HepG2 (cell line): ENCODE measurements around the gene ARFGAP3. TPM values are rescaled to one million over a fixed set of nuclear protein-coding genes. Genes with fewer than 3 reads are reported as not detected.

ENCODE experiments used
- ATAC-seq: fragments of 200-7000 bp; cut with Tn5 transposase; 3 replicates; pipeline ENCODE4 v1.9.1; 2020; ENCODE audit warnings: mild to moderate bottlenecking, moderate library complexity
- BruUV-seq: library from RNA; stranded (reverse); fragments of 400-500 nt; replicated peaks from 2 replicates; lab custom pipeline; 2021; lab: Mats Ljungman, UMichigan
- CTCF ChIA-PET: fragments of 300-600 bp; formaldehyde crosslinking; extraction: SDS; loops from one replicate; lab custom pipeline; 2021; ENCODE audit warnings: low total read pairs, inconsistent platforms, low intra/inter-chr PET ratio; lab: Yijun Ruan, JAX
- POLR2A ChIA-PET: fragments of 350-600 bp; sonication (Branson Sonifier 250); formaldehyde crosslinking; loops from one replicate; lab custom pipeline; 2020; ENCODE audit warnings: antibody characterized with exemption, inconsistent platforms; lab: Yijun Ruan, JAX
- DNase-seq: peaks from one replicate; pipeline ENCODE4 v3.0.0-alpha.2; 2015; ENCODE audit warnings: low spot score
- FAIRE-seq: peaks from 3 replicates; lab custom pipeline; 2011; peaks lifted over from hg19 to GRCh38; lab: Jason Lieb, UNC
- H2AFZ ChIP-seq: one replicate; pipeline ENCODE4 v1.6.1; 2011; ENCODE audit warnings: low read length, inconsistent platforms
- H3K27ac ChIP-seq: fragments of 300-600 bp; 3 replicates; pipeline ENCODE4 v1.8.0; 2011; ENCODE audit warnings: mixed run types, mild to moderate bottlenecking, mixed read lengths, low read length, inconsistent platforms; ENCODE audit not compliant: insufficient read depth; ENCODE audit errors: extremely low read length
- H3K27me3 ChIP-seq, 2 experiments: fragments of 200-600 bp in 1 of 2; 2 replicates in 1 of 2; 3 replicates in 1 of 2; pipeline versions ENCODE4 v1.6.0 to v1.8.0; 2011; ENCODE audit warnings: low read length in 2 of 2, mild to moderate bottlenecking in 2 of 2, moderate library complexity in 2 of 2, inconsistent platforms in 1 of 2; ENCODE audit not compliant: insufficient read depth in 2 of 2, control insufficient read depth in 1 of 2
- H3K36me3 ChIP-seq, 2 experiments: fragments of 200-600 bp in 1 of 2; replicated peaks in 1 of 2; 2 replicates in 1 of 2; 3 replicates in 1 of 2; pipeline versions ENCODE4 v1.5.1 to v1.8.0; 2011; ENCODE audit warnings: low read length in 2 of 2, inconsistent platforms in 1 of 2; ENCODE audit not compliant: insufficient read depth in 2 of 2, control insufficient read depth in 1 of 2
- H3K4me1 ChIP-seq: 2 replicates; pipeline ENCODE4 v1.5.1; 2012; ENCODE audit warnings: low read length, inconsistent platforms; ENCODE audit not compliant: insufficient read depth
- H3K4me2 ChIP-seq: 2 replicates; pipeline ENCODE4 v1.6.0; 2011; ENCODE audit warnings: low read depth, low read length, inconsistent platforms
- H3K4me3 ChIP-seq, 3 experiments: fragments of 200-600 bp in 1 of 3; sonication (generic), shearing (Covaris generic) in 1 of 3; replicated peaks in 1 of 3; 2 replicates each; pipeline ENCODE4 v1.5.1; 2011 to 2016; ENCODE audit warnings: low read length in 3 of 3, inconsistent platforms in 2 of 3, low read depth in 2 of 3, mild to moderate bottlenecking in 2 of 3, control low read depth in 1 of 3, mixed read lengths in 1 of 3; ENCODE audit not compliant: insufficient read depth in 1 of 3
- H3K79me2 ChIP-seq: one replicate; pipeline ENCODE4 v1.6.1; 2011; ENCODE audit warnings: low read length, inconsistent platforms; ENCODE audit not compliant: insufficient read depth
- H3K9ac ChIP-seq: 2 replicates; pipeline ENCODE4 v1.6.0; 2011; ENCODE audit warnings: mild to moderate bottlenecking, low read depth, low read length, inconsistent platforms; ENCODE audit not compliant: insufficient read depth
- H3K9me3 ChIP-seq: 2 replicates; pipeline ENCODE4 v1.5.1; 2012; ENCODE audit warnings: mild to moderate bottlenecking, low read length
- H4K20me1 ChIP-seq: 2 replicates; pipeline ENCODE4 v1.6.0; 2011; ENCODE audit warnings: inconsistent platforms, mild to moderate bottlenecking, low read length, moderate library complexity; ENCODE audit not compliant: insufficient read depth
- AHR ChIP-seq: IDR thresholded peaks from 2 replicates; pipeline ENCODE4 v1.6.1; 2018; ENCODE audit warnings: missing genetic modification reagents, missing compliant biosample characterization
- GABPB1 ChIP-seq: IDR thresholded peaks from 2 replicates; pipeline ENCODE4 v1.6.1; 2016; ENCODE audit warnings: mild to moderate bottlenecking, missing genetic modification reagents, moderate library complexity, missing compliant biosample characterization
- MIXL1 ChIP-seq: IDR thresholded peaks from 2 replicates; pipeline ENCODE4 v1.6.1; 2016
- NR2C2 ChIP-seq: sonication (generic); formaldehyde crosslinking; IDR thresholded peaks from 2 replicates; pipeline ENCODE4 v1.4.0; 2020; ENCODE audit warnings: missing genetic modification reagents, mild to moderate bottlenecking, moderate library complexity, borderline replicate concordance
- SP140L ChIP-seq: sonication (generic); formaldehyde crosslinking; IDR thresholded peaks from 2 replicates; pipeline ENCODE4 v1.4.0; 2020; ENCODE audit warnings: missing genetic modification reagents, borderline replicate concordance
- STAG1 ChIP-seq: sonication (generic); formaldehyde crosslinking; IDR thresholded peaks from 2 replicates; pipeline ENCODE4 v1.4.0; 2020; ENCODE audit warnings: missing genetic modification reagents
- ZKSCAN1 ChIP-seq: fragments of 150-350 bp; IDR thresholded peaks from 2 replicates; pipeline ENCODE4 v1.6.1; 2014; ENCODE audit warnings: low read length
- ZNF629 ChIP-seq: sonication (generic); formaldehyde crosslinking; conservative IDR thresholded peaks from 2 replicates; pipeline ENCODE4 v1.5.0; 2020; ENCODE audit warnings: missing genetic modification reagents
- ZNF75D ChIP-seq: sonication (generic); formaldehyde crosslinking; IDR thresholded peaks from 2 replicates; pipeline ENCODE4 v1.8.1; 2023; ENCODE audit warnings: missing genetic modification reagents, mild to moderate bottlenecking, borderline replicate concordance
- ZNF790 ChIP-seq: sonication (generic); formaldehyde crosslinking; IDR thresholded peaks from 2 replicates; pipeline ENCODE4 v1.8.0; 2022; ENCODE audit warnings: missing genetic modification reagents, mild to moderate bottlenecking, borderline replicate concordance
- WGBS: methylation state at CpG from one replicate; pipeline ENCODE4 v1.1.6; 2017; ENCODE audit warnings: low lambda C conversion rate; 5-methylcytosine and 5-hydroxymethylcytosine counted together
- in situ Hi-C: cut with HindIII; loops from 2 replicates; pipeline ENCODE4 v1.10.0; 2017; ENCODE audit warnings: low pct_unique_long_range_greater_than_20kb; ENCODE audit not compliant: extremely low pct_ligation_motif_present
- intact Hi-C: fragments of 100-400 bp; cut with micrococcal nuclease; formaldehyde crosslinking; loops from one replicate; pipeline ENCODE4 v1.10.0; 2022; ENCODE audit not compliant: unreplicated experiment
- polyA plus RNA-seq, 8 experiments: library from polyadenylated mRNA; depleted of rRNA in 3 of 8; stranded (reverse) in 7 of 8; unstranded in 1 of 8; fragments of >200 nt; fragmentation: Illumina TruSeq in 4 of 8; extraction: Trizol in 4 of 8; gene quantifications; 2 replicates each; pipeline versions ENCODE4 v1.2.1 to v1.2.3, GENCODE V29; 2011 to 2016; ENCODE audit warnings: low read depth in 4 of 8, missing spikeins in 1 of 8, mixed read lengths in 1 of 8; ENCODE audit not compliant: insufficient read depth in 1 of 8
- total RNA-seq, 5 experiments: library from RNA; depleted of rRNA; stranded (reverse); fragments of >200 nt; fragmentation: Illumina TruSeq; extraction: Trizol; gene quantifications; 2 replicates each; pipeline ENCODE4 v1.2.3, GENCODE V29; 2016; ENCODE audit warnings: low read depth in 1 of 5
- TF ChIP-seq, protein P1 (sequence below): sonication (generic); formaldehyde crosslinking; conservative IDR thresholded peaks from 2 replicates; pipeline ENCODE4 v1.4.0; 2020; ENCODE audit warnings: missing genetic modification reagents
- TF ChIP-seq, protein P2 (sequence below): sonication (generic); formaldehyde crosslinking; IDR thresholded peaks from 2 replicates; pipeline ENCODE4 v1.9.0; 2021; ENCODE audit warnings: missing genetic modification reagents, borderline replicate concordance
- TF ChIP-seq, protein P3 (sequence below): sonication (generic); formaldehyde crosslinking; IDR thresholded peaks from 2 replicates; pipeline ENCODE4 v1.5.0; 2020; ENCODE audit warnings: missing genetic modification reagents
- TF ChIP-seq, protein P4 (sequence below): sonication (generic); formaldehyde crosslinking; IDR thresholded peaks from 2 replicates; pipeline ENCODE4 v1.5.0; 2020; ENCODE audit warnings: mild to moderate bottlenecking, missing genetic modification reagents, moderate library complexity

The ARFGAP3 gene
- total and polyA plus RNA-seq, 2 of the 13 experiments (the other 11 are each of a cell fraction or from before 2014, with no cell fraction given): 41.7 to 61.6 TPM

DNA sequence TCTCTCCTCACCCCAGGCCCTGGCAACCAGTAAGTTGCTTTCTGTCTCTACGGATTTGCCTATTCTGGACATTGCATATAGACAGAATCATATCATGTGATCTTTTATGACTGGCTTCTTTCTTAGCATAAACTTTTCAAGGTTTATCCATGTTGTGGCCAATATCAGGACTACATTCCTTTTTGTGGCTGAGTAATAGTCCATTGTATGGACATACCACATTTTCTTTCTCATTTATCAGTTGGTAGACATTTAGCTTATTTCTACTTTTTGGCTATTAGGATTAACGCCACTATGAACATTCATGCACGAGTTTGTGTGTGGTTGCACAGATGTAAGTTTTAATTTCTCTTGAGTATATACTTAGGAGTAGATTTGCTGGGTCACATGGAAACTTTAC lies 35.7 kb downstream of the ARFGAP3 start (continued):
- TF ChIP-seq GABPB1 (CRISPR knock-in tag): no peak
- TF ChIP-seq MIXL1 (CRISPR knock-in tag): no peak
- TF ChIP-seq, protein P1, sequence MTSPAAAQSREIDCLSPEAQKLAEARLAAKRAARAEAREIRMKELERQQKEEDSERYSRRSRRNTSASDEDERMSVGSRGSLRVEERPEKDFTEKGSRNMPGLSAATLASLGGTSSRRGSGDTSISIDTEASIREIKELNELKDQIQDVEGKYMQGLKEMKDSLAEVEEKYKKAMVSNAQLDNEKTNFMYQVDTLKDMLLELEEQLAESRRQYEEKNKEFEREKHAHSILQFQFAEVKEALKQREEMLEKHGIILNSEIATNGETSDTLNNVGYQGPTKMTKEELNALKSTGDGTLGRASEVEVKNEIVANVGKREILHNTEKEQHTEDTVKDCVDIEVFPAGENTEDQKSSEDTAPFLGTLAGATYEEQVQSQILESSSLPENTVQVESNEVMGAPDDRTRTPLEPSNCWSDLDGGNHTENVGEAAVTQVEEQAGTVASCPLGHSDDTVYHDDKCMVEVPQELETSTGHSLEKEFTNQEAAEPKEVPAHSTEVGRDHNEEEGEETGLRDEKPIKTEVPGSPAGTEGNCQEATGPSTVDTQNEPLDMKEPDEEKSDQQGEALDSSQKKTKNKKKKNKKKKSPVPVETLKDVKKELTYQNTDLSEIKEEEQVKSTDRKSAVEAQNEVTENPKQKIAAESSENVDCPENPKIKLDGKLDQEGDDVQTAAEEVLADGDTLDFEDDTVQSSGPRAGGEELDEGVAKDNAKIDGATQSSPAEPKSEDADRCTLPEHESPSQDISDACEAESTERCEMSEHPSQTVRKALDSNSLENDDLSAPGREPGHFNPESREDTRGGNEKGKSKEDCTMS: no peak

DNA sequence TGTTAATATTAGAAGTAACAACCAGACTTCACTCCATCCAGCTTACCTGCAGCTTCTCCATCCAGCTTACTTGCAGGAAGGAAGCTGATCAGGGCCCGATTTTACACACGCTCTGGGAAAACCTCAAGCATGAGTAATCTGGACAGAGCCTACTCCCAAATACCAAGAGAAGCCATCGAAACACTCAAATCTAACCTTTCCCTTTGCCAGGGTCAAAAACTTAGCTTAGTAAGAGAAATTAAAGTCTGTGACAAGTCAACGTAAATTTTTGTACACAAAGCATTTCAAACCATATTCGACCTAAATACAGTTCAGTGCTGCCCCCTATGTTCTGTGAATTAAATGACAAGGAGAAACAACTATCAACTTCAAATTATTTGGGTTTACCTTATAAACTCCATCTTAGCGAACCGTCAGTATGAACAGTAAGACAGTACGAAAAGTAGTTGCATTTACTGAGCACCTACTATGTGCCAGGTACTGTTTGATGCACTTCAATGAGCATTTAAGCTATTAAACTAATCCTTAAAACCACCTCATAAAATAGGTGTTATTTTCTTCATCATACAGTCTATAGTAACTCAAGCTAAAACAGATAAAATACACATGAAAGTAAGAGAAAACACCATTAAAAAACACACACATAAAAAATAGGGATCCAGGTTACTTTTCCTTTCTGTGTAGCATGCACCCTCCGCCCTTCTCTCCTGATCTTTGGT lies 36.9 kb downstream of the ARFGAP3 start:
- no peak overlapping the region for H3K9ac ChIP-seq
- no peak overlapping the region for H2AFZ ChIP-seq
- POLR2A ChIA-PET: no interaction called here
- H3K27me3 ChIP-seq: no peaks in the 10 kb centered on the region
- ATAC-seq (no peak), DNase-seq (no peak), FAIRE-seq (no peak)
- in situ Hi-C loops (no loop called here), intact Hi-C loops (no loop called here)
- WGBS: 97% methylated on average over 9 of the region's 9 CpGs
- CTCF ChIA-PET: interaction anchor here (2.4 kb wide), 1 partner anchor 40 kb away, joined by 8 read pairs; no protein-coding TSS in a partner anchor
- no peaks in the 10 kb centered on the region for H3K9me3 ChIP-seq
- no peak overlapping the region for H3K4me3 ChIP-seq
- H3K79me2 ChIP-seq: no peaks in the 10 kb centered on the region
- no peak overlapping the region for H3K4me2 ChIP-seq
- no TSS peak for BruUV-seq
- peaks cover under 1% of the 10 kb centered on the region; the same call in 1 of the 2 replicates for H3K4me1 ChIP-seq
- H3K36me3 ChIP-seq: peaks cover 5 to 28% of the 10 kb centered on the region in 2 experiments
- H4K20me1 ChIP-seq: no peaks in the 10 kb centered on the region
- no peak overlapping the region for H3K27ac ChIP-seq
- TF ChIP-seq, protein P2, sequence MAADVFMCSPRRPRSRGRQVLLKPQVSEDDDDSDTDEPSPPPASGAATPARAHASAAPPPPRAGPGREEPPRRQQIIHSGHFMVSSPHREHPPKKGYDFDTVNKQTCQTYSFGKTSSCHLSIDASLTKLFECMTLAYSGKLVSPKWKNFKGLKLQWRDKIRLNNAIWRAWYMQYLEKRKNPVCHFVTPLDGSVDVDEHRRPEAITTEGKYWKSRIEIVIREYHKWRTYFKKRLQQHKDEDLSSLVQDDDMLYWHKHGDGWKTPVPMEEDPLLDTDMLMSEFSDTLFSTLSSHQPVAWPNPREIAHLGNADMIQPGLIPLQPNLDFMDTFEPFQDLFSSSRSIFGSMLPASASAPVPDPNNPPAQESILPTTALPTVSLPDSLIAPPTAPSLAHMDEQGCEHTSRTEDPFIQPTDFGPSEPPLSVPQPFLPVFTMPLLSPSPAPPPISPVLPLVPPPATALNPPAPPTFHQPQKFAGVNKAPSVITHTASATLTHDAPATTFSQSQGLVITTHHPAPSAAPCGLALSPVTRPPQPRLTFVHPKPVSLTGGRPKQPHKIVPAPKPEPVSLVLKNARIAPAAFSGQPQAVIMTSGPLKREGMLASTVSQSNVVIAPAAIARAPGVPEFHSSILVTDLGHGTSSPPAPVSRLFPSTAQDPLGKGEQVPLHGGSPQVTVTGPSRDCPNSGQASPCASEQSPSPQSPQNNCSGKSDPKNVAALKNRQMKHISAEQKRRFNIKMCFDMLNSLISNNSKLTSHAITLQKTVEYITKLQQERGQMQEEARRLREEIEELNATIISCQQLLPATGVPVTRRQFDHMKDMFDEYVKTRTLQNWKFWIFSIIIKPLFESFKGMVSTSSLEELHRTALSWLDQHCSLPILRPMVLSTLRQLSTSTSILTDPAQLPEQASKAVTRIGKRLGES (CRISPR knock-in tag): no peak
- TF ChIP-seq NR2C2 (CRISPR knock-in tag) (no peak), SP140L (CRISPR knock-in tag) (no peak), AHR (CRISPR knock-in tag) (no peak), ZNF75D (no peak), STAG1 (CRISPR knock-in tag) (peak; percentile 50), ZNF790 (CRISPR knock-in tag) (no peak), ZNF629 (CRISPR knock-in tag) (no peak), ZKSCAN1 (peak; percentile 49; the same call in 1 of the 2 replicates)
- TF ChIP-seq, protein P3, sequence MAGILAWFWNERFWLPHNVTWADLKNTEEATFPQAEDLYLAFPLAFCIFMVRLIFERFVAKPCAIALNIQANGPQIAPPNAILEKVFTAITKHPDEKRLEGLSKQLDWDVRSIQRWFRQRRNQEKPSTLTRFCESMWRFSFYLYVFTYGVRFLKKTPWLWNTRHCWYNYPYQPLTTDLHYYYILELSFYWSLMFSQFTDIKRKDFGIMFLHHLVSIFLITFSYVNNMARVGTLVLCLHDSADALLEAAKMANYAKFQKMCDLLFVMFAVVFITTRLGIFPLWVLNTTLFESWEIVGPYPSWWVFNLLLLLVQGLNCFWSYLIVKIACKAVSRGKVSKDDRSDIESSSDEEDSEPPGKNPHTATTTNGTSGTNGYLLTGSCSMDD (CRISPR knock-in tag): no peak
- TF ChIP-seq, protein P4, sequence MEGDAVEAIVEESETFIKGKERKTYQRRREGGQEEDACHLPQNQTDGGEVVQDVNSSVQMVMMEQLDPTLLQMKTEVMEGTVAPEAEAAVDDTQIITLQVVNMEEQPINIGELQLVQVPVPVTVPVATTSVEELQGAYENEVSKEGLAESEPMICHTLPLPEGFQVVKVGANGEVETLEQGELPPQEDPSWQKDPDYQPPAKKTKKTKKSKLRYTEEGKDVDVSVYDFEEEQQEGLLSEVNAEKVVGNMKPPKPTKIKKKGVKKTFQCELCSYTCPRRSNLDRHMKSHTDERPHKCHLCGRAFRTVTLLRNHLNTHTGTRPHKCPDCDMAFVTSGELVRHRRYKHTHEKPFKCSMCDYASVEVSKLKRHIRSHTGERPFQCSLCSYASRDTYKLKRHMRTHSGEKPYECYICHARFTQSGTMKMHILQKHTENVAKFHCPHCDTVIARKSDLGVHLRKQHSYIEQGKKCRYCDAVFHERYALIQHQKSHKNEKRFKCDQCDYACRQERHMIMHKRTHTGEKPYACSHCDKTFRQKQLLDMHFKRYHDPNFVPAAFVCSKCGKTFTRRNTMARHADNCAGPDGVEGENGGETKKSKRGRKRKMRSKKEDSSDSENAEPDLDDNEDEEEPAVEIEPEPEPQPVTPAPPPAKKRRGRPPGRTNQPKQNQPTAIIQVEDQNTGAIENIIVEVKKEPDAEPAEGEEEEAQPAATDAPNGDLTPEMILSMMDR (CRISPR knock-in tag): peak; percentile 18; the same call in 1 of the 2 replicates
